Gastrocnemius medialis (tissue), 4 donors: ENCODE data around the gene FBXO42.

ENCODE experiments used
- CTCF ChIP-seq, 5 experiments: fragments of 450-650 bp in 3 of 5; fragments of 200-600 bp in 2 of 5; sonication (generic) in 2 of 5; IDR thresholded peaks in 4 of 5; conservative IDR thresholded peaks in 1 of 5; 1 replicate in 4 of 5; 2 replicates in 1 of 5; pipeline ENCODE4 v1.5.1; 2016 to 2019; ENCODE audit warnings: antibody characterized with exemption in 5 of 5, mild to moderate bottlenecking in 3 of 5, moderate library complexity in 3 of 5
- POLR2A ChIP-seq, 2 donors: fragments of 450-650 bp; IDR thresholded peaks; one replicate each; pipeline ENCODE4 v1.6.1; 2017; ENCODE audit warnings: antibody characterized with exemption in 2 of 2, mild to moderate bottlenecking in 2 of 2, moderate library complexity in 2 of 2

GRCh38 chr1:16286122-16286521 lies 66.2 kb downstream of the FBXO42 start:
- TF ChIP-seq CTCF (IDR thresholded peaks at IDR 0.05 in 4 of 5, conservative IDR thresholded peaks at IDR 0.05 in 1 of 5) (no peak), POLR2A (IDR thresholded peaks at IDR 0.05) (no peak)
